Measurements from ENCODE around the gene MACF1. TPM values are rescaled to one million over a fixed set of nuclear protein-coding genes. Genes with fewer than 3 reads are reported as not detected.
A peak's percentile ranks its signal among the peaks of the same experiment; 100 is the strongest.

MACF1 gene
- total and polyA plus RNA-seq, 8 donors, result 49.8 to 161 (median 89.1) TPM

GRCh38 chr1:39332291-39332690, 127.8 kb downstream of the MACF1 start:
- Histone ChIP-seq H3K4me1 (no peaks in the 10 kb centered on the region), H3K27me3 (no peaks in the 10 kb centered on the region), H3K27ac (no peak overlapping the region), H3K36me3 (peaks cover 0 to 23% (median 8%) of the 10 kb centered on the region in 3 donors), H3K4me3 (no peak overlapping the region), H3K9me3 (no peaks in the 10 kb centered on the region)
- no peak for TF ChIP-seq CTCF (IDR thresholded peaks at IDR 0.05)
- intact Hi-C loops (cut with DNase I), result no loop called here
- FAIRE-seq (no peak), ATAC-seq (peak in 1 of 4 donors; percentile 32), DNase-seq (no peak)
- 71 to 73% methylated on average over 2 of the region's 2 CpGs for WGBS, 2 donors

- Histone ChIP-seq H3K27me3 (no peaks in the 10 kb centered on the region), H3K4me3 (no peak overlapping the region), H3K36me3 (peaks cover 0 to 21% (median 10%) of the 10 kb centered on the region in 3 donors), H3K27ac (no peak overlapping the region), H3K4me1 (no peaks in the 10 kb centered on the region), H3K9me3 (no peaks in the 10 kb centered on the region)
- ATAC-seq, result no peak
- no peak for FAIRE-seq
- 79 to 90% methylated on average over 2 of the region's 2 CpGs for WGBS, 2 donors
- intact Hi-C loops (cut with DNase I), result no loop called here
- DNase-seq, result no peak
- no peak for TF ChIP-seq CTCF (IDR thresholded peaks at IDR 0.05)
Observed at GRCh38 chr1:39332828-39333227, 128.3 kb downstream of the MACF1 start.

GRCh38 chr1:39333296-39333695, 128.8 kb downstream of the MACF1 start:
- Histone ChIP-seq H3K36me3 (peaks cover 0 to 26% (median 15%) of the 10 kb centered on the region in 3 donors), H3K27me3 (no peaks in the 10 kb centered on the region), H3K9me3 (no peaks in the 10 kb centered on the region), H3K4me3 (no peak overlapping the region), H3K27ac (no peak overlapping the region), H3K4me1 (no peaks in the 10 kb centered on the region)
- no peak for ATAC-seq
- no peak for FAIRE-seq
- TF ChIP-seq CTCF (IDR thresholded peaks at IDR 0.05), result no peak
- intact Hi-C loops (cut with DNase I), result no loop called here
- DNase-seq, result no peak
- WGBS, 2 donors, result 67 to 72% methylated on average over 4 of the region's 4 CpGs

GRCh38 chr1:39335216-39335615, 130.7 kb downstream of the MACF1 start:
- 87 to 90% methylated on average over 3 of the region's 3 CpGs for WGBS, 2 donors
- intact Hi-C loops (cut with DNase I), result no loop called here
- H3K4me1 ChIP-seq, result no peaks in the 10 kb centered on the region
- peaks cover 0 to 23% (median 16%) of the 10 kb centered on the region in 3 donors for H3K36me3 ChIP-seq
- H3K27me3 ChIP-seq, result no peaks in the 10 kb centered on the region
- DNase-seq (no peak), FAIRE-seq (no peak), ATAC-seq (no peak)
- H3K27ac ChIP-seq, result no peak overlapping the region
- H3K9me3 ChIP-seq, result no peaks in the 10 kb centered on the region
- TF ChIP-seq CTCF (IDR thresholded peaks at IDR 0.05), result no peak
- no peak overlapping the region for H3K4me3 ChIP-seq

GRCh38 chr1:39337067-39337466, 132.6 kb downstream of the MACF1 start:
- Histone ChIP-seq H3K9me3 (no peaks in the 10 kb centered on the region), H3K27me3 (no peaks in the 10 kb centered on the region), H3K27ac (no peak overlapping the region), H3K4me3 (no peak overlapping the region), H3K4me1 (no peaks in the 10 kb centered on the region), H3K36me3 (peaks cover 0 to 29% (median 26%) of the 10 kb centered on the region in 3 donors)
- no peak for ATAC-seq
- TF ChIP-seq CTCF (IDR thresholded peaks at IDR 0.05), result no peak
- WGBS, 2 donors, result 90 to 94% methylated on average over 3 of the region's 3 CpGs
- intact Hi-C loops (cut with DNase I), result no loop called here
- DNase-seq, result no peak
- no peak for FAIRE-seq

Data from pancreas (tissue), 10 donors.